Measurements from ENCODE around the gene TNFAIP8L2.
"Not testable (repeated sequence)": the region's sequence is repeated elsewhere in the genome, so short reads cannot be mapped to it uniquely, and the experiment has no call there.

TNFAIP8L2 gene

GRCh38 chr1:151146412-151147131, 9.9 kb upstream of the TNFAIP8L2 start, which contains the start of gene SEMA6C:
Gene SEMA6C (minus strand): TSS chr1:151146631. CDS start chr1:151142621, 4,010 bp downstream.
- DNase-seq = peak; percentile 95

- DNase-seq = no peak
Measured at GRCh38 chr1:151147132-151147503, 9.3 kb upstream of the TNFAIP8L2 start.

- no peak for DNase-seq
Measured at GRCh38 chr1:151147665-151148064, 8.8 kb upstream of the TNFAIP8L2 start.

- no peak for DNase-seq
Measured at GRCh38 chr1:151157067-151157531, 650 bp downstream of the TNFAIP8L2 start.

GRCh38 chr1:151158326-151158725, 1.9 kb downstream of the TNFAIP8L2 start:
- DNase-seq = no peak

GRCh38 chr1:151158751-151159251, 2.4 kb downstream of the TNFAIP8L2 start:
- no peak for DNase-seq

- no peak for DNase-seq
Measured at GRCh38 chr1:151159373-151159772, 2.9 kb downstream of the TNFAIP8L2 start.

- no peak for DNase-seq
Measured at GRCh38 chr1:151164732-151165280, 8.4 kb downstream of the TNFAIP8L2 start.

- peak; percentile 74 for DNase-seq
Measured at GRCh38 chr1:151165281-151165737, 8.9 kb downstream of the TNFAIP8L2 start.

GRCh38 chr1:151165738-151166504, 9.5 kb downstream of the TNFAIP8L2 start, which contains the start of the genes LYSMD1 and SCNM1:
Gene LYSMD1 (minus strand): TSS chr1:151165902. CDS start chr1:151165258, 644 bp downstream.
Gene SCNM1 (plus strand): TSS chr1:151166144. CDS start chr1:151166153, 9 bp downstream.
- DNase-seq = peak; percentile 96

GRCh38 chr1:151166505-151166956, 10.1 kb downstream of the TNFAIP8L2 start:
- DNase-seq = no peak

GRCh38 chr1:151167116-151167515, 10.7 kb downstream of the TNFAIP8L2 start:
- DNase-seq = no peak

- no peak for DNase-seq
Measured at GRCh38 chr1:151171190-151171589, 14.7 kb downstream of the TNFAIP8L2 start.

- DNase-seq = no peak
Measured at GRCh38 chr1:151175041-151175741, 18.7 kb downstream of the TNFAIP8L2 start.

- DNase-seq = no peak
Measured at GRCh38 chr1:151175863-151176262, 19.4 kb downstream of the TNFAIP8L2 start, which contains the start of gene TMOD4. Gene TMOD4 (minus strand): TSS chr1:151175981. CDS start chr1:151174875, 1,106 bp downstream.

- DNase-seq = no peak
Measured at GRCh38 chr1:151176514-151177045, 20.1 kb downstream of the TNFAIP8L2 start.

- DNase-seq = no peak
Measured at GRCh38 chr1:151184211-151184610, 27.8 kb downstream of the TNFAIP8L2 start.

GRCh38 chr1:151187205-151187604, 30.8 kb downstream of the TNFAIP8L2 start:
- no peak for DNase-seq

- not testable (repeated sequence) for DNase-seq
Measured at GRCh38 chr1:151188667-151189066, 32.2 kb downstream of the TNFAIP8L2 start.

GRCh38 chr1:151189637-151190445, 33.4 kb downstream of the TNFAIP8L2 start, which contains the start of gene VPS72:
Gene VPS72 (minus strand): TSS chr1:151190197. CDS start chr1:151190121, 76 bp downstream.
- peak; percentile 89 for DNase-seq

GRCh38 chr1:151192047-151192446, 35.6 kb downstream of the TNFAIP8L2 start:
- DNase-seq = no peak
